Measurements from ENCODE around the gene SLC36A3.
"Not testable (repeated sequence)": the region's sequence is repeated elsewhere in the genome, so short reads cannot be mapped to it uniquely, and the experiment has no call there.

The SLC36A3 gene

DNA sequence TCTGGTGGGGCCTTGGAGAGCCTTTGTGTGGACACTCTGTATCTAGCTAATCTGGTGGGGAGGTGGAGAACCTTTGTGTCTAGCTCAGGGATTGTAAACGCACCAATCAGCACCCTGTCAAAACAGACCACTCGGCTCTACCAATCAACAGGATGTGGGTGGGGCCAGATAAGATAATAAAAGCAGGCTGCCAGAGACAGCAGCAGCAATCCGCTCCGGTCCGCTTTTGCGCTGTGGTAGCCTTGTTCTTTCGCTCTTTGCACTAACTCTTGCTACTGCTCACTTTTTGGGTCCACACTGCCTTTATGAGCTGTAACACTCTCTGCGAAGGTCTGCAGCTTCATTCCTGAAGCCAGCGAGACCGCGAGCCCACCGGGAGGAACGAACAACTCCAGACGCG, 6.3 kb upstream of the SLC36A3 start:
- not testable (repeated sequence) for H3K27ac ChIP-seq

GRCh38 chr5:151309266-151309665, 5.7 kb upstream of the SLC36A3 start:
- not testable (repeated sequence) for H3K27ac ChIP-seq; DNase-seq (ENCODE audit: low read depth, low spot score)

More for the DNA sequence above, 6.3 kb upstream of the SLC36A3 start:
- not testable (repeated sequence) for DNase-seq (ENCODE audit: low read depth, low spot score)

- DNase-seq (ENCODE audit: low read depth, low spot score), result no peak
- no peak overlapping the region for H3K27ac ChIP-seq
Observed at GRCh38 chr5:151298063-151298855, 5.3 kb downstream of the SLC36A3 start.

DNA sequence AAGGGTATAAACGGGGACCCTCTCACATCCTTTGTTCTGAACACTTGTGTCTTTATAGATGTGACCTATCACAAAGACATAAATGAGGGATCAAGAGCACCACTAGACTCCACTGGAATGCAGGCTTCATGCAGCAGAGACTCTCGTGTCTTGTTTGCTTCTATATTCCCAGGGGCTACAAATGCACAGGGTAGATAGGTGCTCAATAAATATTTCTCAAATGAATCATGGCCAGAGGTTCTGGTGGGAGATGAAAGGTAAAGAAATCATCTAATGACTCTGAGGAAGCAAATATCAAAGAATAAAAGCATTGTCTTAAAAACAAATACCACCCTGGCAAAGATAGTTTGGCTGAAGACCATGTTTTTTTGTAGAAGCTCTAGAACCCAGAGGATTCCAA, 6.6 kb downstream of the SLC36A3 start:
- H3K27ac ChIP-seq, result no peak overlapping the region

DNA sequence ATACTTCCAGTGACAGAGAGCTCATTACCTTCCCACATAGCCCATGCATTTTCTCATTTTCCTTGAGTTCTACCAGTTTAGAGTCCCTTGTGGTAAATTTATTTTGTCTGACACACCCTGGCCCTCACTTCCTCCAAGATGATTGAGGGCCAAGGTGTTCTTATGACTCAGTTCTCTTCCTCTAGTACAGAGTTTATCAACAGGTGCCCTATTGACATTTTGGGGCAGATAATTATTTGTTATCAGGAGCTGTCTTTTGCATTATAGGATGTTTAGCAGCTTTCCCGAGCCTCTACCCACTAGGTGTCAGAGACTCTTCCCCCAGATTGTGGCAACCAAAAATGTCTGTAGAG, 7.1 kb downstream of the SLC36A3 start:
- H3K27ac ChIP-seq, result no peak overlapping the region
- no peak for DNase-seq (ENCODE audit: low read depth, low spot score)

More for the DNA sequence above, 6.6 kb downstream of the SLC36A3 start:
- DNase-seq (ENCODE audit: low read depth, low spot score), result no peak

DNA sequence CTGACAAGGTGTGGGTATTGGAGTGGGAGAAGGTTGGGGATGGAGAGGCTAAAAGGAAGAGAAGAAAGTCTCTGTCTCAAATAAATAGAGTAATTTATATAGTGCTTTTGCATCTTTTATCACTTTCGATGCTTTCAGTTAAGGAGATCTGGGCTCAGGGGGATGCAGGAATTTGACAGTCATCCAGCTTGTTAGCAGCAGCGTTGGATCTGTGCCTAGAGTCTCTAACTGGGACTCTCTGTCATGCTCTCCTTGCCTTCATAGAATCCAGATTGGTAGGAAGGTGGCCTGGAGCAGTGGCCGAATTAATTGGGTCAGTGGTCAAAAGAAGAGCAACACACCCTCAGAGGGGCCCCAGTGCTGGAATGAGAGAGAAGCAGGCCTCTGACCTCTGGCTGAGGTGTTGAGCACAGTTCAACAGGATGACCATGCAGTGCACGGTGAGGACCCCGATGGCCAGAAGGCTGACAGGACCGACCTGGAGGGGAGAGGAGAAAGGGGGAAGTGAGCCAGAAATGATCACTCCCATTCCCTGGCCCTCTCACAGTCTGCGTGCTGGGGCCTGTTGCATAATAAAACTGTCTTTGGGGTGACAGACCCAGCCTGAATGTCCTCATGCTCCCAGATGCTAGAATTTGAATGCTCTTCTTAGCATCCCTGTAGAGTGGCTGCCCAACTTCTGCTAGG, 7.6 kb downstream of the SLC36A3 start:
- DNase-seq (ENCODE audit: low read depth, low spot score), result no peak
- H3K27ac ChIP-seq, result no peak overlapping the region

DNA sequence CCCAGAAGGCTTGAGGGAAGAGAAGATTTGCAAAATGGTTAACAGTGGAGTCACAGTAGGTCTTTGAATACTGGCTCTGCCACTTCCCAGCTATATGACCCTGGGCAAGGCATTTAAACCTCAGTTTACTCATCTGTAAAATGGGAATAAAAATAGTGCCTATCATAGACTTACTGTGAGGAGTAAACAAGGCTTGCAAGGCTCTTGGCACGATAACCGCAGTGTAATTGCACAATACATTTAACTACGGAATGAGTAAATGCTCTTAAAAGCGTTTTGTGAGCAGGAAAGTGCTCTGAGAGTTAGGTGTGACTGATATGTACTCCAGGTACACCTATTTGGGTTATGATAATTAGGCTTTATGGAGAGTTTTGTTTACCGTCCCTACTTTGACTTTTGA, 8.4 kb downstream of the SLC36A3 start:
- H3K27ac ChIP-seq, result no peak overlapping the region
- peak; percentile 68 for DNase-seq (ENCODE audit: low read depth, low spot score)

DNA sequence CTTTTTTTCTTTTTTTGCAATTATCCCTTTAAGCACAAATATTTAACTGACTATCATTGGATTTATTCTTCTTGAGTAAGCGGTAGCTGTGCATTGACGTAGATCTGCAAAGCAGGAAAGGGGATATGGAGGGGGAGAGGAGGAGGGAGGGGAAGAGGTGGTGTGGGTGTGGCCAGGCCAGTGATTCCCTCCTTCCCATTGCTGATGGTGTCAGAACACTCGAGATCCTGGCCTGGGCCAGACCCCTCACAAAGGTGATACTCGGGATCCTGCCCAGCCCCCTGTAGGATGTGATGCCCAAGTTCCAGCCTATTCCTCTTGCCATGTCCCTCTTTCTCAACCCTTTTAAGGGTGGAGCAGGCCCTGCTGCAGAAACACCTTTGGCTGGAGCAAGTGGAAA, 9.9 kb downstream of the SLC36A3 start:
- DNase-seq (ENCODE audit: low read depth, low spot score), result no peak
- H3K27ac ChIP-seq, result no peak overlapping the region

DNA sequence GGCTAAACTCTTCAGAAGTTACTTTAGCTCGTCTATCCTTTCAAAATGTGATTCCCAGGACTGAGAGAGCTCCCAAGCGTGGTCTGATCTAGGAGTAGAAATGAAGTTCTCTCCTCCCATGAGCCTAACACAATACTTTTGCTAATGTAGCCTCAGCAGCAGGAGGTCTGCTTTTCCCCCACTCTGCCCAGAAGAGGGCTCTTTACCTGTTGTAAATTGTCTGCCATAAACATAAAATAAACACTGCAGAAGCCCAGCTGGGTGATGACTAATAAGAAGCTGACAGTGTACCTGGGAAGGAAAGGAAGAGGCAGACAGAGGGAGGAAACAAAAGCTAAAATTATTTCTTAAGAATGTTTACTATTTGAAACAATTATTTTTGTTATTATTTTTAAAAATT, 15.4 kb downstream of the SLC36A3 start:
- peak; percentile 14 for DNase-seq (ENCODE audit: low read depth, low spot score)
- no peak overlapping the region for H3K27ac ChIP-seq

DNA sequence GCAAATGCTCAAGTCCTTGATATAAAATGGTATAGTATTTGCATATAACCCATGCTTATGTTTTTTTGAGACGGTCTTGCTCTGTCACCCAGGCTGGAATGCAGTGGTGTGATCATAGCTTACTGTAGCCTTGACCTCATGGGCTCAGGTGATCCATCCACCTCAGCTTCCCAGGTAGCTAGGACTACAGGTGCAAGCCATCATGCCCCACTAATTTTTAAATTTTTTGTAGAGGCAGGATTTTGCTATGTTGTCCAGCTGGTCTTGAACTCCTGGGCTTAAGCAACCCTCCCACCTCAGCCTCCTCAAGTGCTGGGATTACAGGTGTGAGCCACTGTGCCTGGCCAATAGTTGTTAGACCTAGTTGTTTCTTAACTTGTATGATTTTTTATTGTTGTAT, 17.3 kb downstream of the SLC36A3 start:
- no peak for DNase-seq (ENCODE audit: low read depth, low spot score)
- H3K27ac ChIP-seq, result no peak overlapping the region

DNA sequence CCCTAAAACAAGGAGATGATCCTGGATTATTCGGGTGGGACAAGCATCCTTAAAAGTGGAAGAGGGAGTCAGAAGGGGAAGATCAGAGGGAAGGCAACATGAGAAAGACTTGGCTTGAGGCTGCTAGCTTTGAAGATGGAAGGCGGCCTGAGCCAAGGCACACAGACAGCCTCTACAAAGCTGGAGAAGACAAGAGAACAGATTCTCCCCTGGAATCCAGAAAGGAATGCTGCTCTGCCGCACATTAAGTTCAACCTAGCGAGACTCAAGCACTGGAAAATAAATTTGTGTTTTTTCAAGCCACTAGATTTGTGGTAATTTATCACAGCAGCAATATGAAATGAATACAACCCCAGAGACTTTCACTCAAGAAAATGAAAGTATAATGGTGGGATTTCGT, 17.9 kb downstream of the SLC36A3 start:
- no peak for DNase-seq (ENCODE audit: low read depth, low spot score)
- no peak overlapping the region for H3K27ac ChIP-seq

GRCh38 chr5:151284392-151284967, 19.1 kb downstream of the SLC36A3 start:
- DNase-seq (ENCODE audit: low read depth, low spot score), result no peak
- H3K27ac ChIP-seq, result no peak overlapping the region

GRCh38 chr5:151283120-151283825, 20.3 kb downstream of the SLC36A3 start:
- DNase-seq (ENCODE audit: low read depth, low spot score), result no peak
- H3K27ac ChIP-seq, result no peak overlapping the region

DNA sequence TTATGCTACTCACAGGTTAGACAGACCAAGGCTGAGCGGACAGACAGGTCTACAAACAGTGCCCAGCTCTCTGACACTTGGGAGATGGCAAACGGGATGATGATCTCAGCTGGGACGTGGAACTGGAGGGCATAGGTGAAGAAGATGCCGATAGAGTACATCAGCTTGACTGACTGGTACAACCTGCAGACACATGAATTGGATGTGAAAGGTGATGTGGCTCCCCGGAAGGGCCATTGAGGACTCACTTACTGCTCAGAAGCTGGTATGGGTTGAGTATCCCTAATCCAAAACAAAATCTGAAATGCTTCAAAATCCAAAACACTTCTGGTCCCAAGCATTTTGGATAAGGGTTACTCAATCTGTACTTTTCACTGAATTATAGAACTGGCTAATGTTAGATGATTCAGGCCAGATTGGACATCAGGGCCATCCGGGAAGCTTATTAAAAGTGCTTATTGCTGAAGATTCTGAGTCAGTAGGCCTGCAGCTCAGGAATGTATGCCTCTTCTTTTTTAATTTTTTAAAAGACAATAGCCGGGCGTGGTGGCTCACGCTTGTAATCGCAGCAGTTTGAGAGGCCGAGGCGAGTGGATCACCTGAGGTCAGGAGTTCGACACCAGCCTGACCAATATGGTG, 22.4 kb downstream of the SLC36A3 start:
- no peak for DNase-seq (ENCODE audit: low read depth, low spot score)

GRCh38 chr5:151280443-151280842, 23.1 kb downstream of the SLC36A3 start:
- H3K27ac ChIP-seq, result no peak overlapping the region
- no peak for DNase-seq (ENCODE audit: low read depth, low spot score)

More for the DNA sequence above, 22.4 kb downstream of the SLC36A3 start:
- H3K27ac ChIP-seq, result no peak overlapping the region

DNA sequence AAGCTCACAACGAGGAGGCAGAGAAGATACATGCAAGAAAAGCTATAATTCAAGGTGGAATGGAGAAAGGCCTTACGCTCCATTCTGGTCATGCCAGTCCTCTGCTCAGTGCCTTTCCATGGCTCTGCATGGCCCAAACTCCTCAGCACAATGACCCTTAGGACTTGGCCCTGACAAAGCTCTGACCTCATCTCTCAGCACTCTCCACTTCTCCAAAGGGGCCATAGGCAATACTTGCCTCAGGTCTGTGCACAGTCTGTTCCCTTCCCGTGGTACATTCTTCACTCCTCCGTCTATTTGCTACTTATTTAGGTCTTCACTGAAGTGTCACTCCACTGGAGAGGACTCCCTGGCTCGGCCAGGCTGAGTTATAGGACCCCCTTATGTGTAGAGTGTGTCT, 24.7 kb downstream of the SLC36A3 start:
- DNase-seq (ENCODE audit: low read depth, low spot score), result no peak
- no peak overlapping the region for H3K27ac ChIP-seq

- H3K27ac ChIP-seq, result no peak overlapping the region
- no peak for DNase-seq (ENCODE audit: low read depth, low spot score)
Observed at GRCh38 chr5:151275803-151276202, 27.8 kb downstream of the SLC36A3 start.

DNA sequence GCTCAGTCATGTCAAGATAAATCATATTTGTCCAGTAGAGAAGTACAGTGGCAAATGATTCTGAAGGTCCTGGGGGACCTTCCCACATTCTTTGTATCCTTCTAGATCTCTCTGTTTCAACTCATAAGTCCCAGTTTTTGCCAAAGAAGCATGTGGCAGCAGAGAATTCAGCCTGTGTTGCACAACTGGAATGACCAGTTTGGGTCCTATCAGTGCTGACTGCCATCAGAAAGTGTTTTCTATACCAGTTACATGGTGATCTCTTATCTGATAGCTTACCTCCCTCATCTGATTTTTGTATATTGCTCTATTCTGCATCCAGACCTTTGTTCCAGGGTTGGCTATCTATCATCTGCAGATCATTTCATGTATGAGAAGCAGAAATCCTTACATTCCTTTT, 28.9 kb downstream of the SLC36A3 start:
- no peak for DNase-seq (ENCODE audit: low read depth, low spot score)
- H3K27ac ChIP-seq, result no peak overlapping the region

DNA sequence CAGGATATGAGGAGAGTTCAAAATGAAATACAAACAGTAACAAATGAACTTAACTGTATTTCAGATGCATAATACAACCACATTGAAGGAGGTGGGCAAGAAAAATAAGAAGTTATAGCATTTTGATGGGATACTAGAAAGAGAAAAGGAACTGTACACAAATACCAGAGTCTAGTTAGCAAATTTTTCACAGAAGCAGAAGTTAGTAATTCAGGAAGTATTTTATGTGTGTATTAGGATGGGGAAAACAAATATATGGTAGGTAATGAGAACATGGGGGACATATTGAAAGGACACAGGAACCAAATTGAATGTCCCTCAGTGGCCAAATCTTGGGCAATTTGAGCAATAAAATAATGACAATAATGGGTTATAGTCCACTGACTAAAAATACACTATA, 32.2 kb downstream of the SLC36A3 start:
- no peak for DNase-seq (ENCODE audit: low read depth, low spot score)
- H3K27ac ChIP-seq, result no peak overlapping the region

- no peak for DNase-seq (ENCODE audit: low read depth, low spot score)
- H3K27ac ChIP-seq, result no peak overlapping the region
Observed at GRCh38 chr5:151270599-151270998, 33.0 kb downstream of the SLC36A3 start.

Measured in epithelial cell of prostate (primary cell).